ENCODE measurements around the gene SSH2. TPM values are rescaled to one million over a fixed set of nuclear protein-coding genes. Genes with fewer than 3 reads are reported as not detected.

Gene SSH2
- total RNA-seq, 4 donors from 2014 or later = 140 to 241 (median 172) TPM

- intact Hi-C loops (cut with DNase I; ENCODE audit: low total_unique reads) = loop anchor here (10.0 kb wide), 1 partner anchor 437 kb away; no protein-coding TSS in a partner anchor
- peaks cover 77 to 80% of the 10 kb centered on the region in 2 donors for H3K4me1 ChIP-seq
- H3K4me3 ChIP-seq = peak overlapping the region; percentile 67 to 83 (median 79)
- in situ Hi-C loops (cut with MboI; ENCODE audit: low sequenced_read_pairs in 4 of 4) = loop anchor here in 1 of 4 donors (25.0 kb wide), 1 partner anchor 350 kb away; the partner anchor contains the start of genes EFCAB5 and SSH2
- peaks cover 0 to 5% of the 10 kb centered on the region in 2 donors for H3K36me3 ChIP-seq
- no peaks in the 10 kb centered on the region for H3K27me3 ChIP-seq
- no peak for TF ChIP-seq POLR2A (IDR thresholded peaks at IDR 0.05)
- no peak for TF ChIP-seq CTCF (IDR thresholded peaks at IDR 0.05 in 4 of 5, conservative IDR thresholded peaks at IDR 0.05 in 1 of 5)
- ATAC-seq (no peak), DNase-seq (no peak)
- H3K9me3 ChIP-seq = no peaks in the 10 kb centered on the region
- peak overlapping the region; percentile 72 to 90 (median 86) for H3K27ac ChIP-seq
Observed at GRCh38 chr17:29587591-29587990, 342.4 kb downstream of the SSH2 start.

- DNase-seq (no peak), ATAC-seq (no peak)
- H3K27ac ChIP-seq = peak overlapping the region; percentile 72 to 90 (median 86)
- peaks cover 0 to 11% of the 10 kb centered on the region in 2 donors for H3K36me3 ChIP-seq
- H3K27me3 ChIP-seq = no peaks in the 10 kb centered on the region
- peaks cover 73 to 78% of the 10 kb centered on the region in 2 donors for H3K4me1 ChIP-seq
- intact Hi-C loops (cut with DNase I; ENCODE audit: low total_unique reads) = loop anchor here (10.0 kb wide), 1 partner anchor 438 kb away; no protein-coding TSS in a partner anchor
- in situ Hi-C loops (cut with MboI; ENCODE audit: low sequenced_read_pairs in 4 of 4) = loop anchor here in 1 of 4 donors (25.0 kb wide), 1 partner anchor 350 kb away; the partner anchor contains the start of genes EFCAB5 and SSH2
- H3K4me3 ChIP-seq = peak overlapping the region in 3 of 4 donors; percentile 4 to 82 (median 5)
- no peaks in the 10 kb centered on the region for H3K9me3 ChIP-seq
- TF ChIP-seq CTCF (IDR thresholded peaks at IDR 0.05 in 4 of 5, conservative IDR thresholded peaks at IDR 0.05 in 1 of 5) = no peak
- no peak for TF ChIP-seq POLR2A (IDR thresholded peaks at IDR 0.05)
Observed at GRCh38 chr17:29586676-29587469, 343.2 kb downstream of the SSH2 start.

- Histone ChIP-seq H3K4me1 (peaks cover 57 to 62% of the 10 kb centered on the region in 2 donors), H3K27ac (peak overlapping the region; percentile 72 to 90 (median 86)), H3K27me3 (no peaks in the 10 kb centered on the region), H3K9me3 (no peaks in the 10 kb centered on the region), H3K36me3 (peaks cover 0 to 20% of the 10 kb centered on the region in 2 donors), H3K4me3 (peak overlapping the region; percentile 37 to 82 (median 41))
- intact Hi-C loops (cut with DNase I; ENCODE audit: low total_unique reads) = loop anchor here (10.0 kb wide), 1 partner anchor 440 kb away; no protein-coding TSS in a partner anchor
- in situ Hi-C loops (cut with MboI; ENCODE audit: low sequenced_read_pairs in 4 of 4) = loop anchor here in 1 of 4 donors (25.0 kb wide), 1 partner anchor 352 kb away; the partner anchor contains the start of genes EFCAB5 and SSH2
- DNase-seq = no peak
- ATAC-seq = no peak
- TF ChIP-seq CTCF (IDR thresholded peaks at IDR 0.05 in 4 of 5, conservative IDR thresholded peaks at IDR 0.05 in 1 of 5) (peak in 1 of 5 experiments; percentile 9), POLR2A (IDR thresholded peaks at IDR 0.05) (peak; percentile 39 to 61)
Observed at GRCh38 chr17:29585080-29585751, 344.8 kb downstream of the SSH2 start.

- peaks cover 52 to 57% of the 10 kb centered on the region in 2 donors for H3K4me1 ChIP-seq
- DNase-seq = no peak
- in situ Hi-C loops (cut with MboI; ENCODE audit: low sequenced_read_pairs in 4 of 4) (loop anchor here in 1 of 4 donors (25.0 kb wide), 1 partner anchor 353 kb away; the partner anchor contains the start of genes EFCAB5 and SSH2), intact Hi-C loops (cut with DNase I; ENCODE audit: low total_unique reads) (loop anchor here (10.0 kb wide), 1 partner anchor 440 kb away; no protein-coding TSS in a partner anchor)
- H3K36me3 ChIP-seq = peaks cover 0 to 27% of the 10 kb centered on the region in 2 donors
- TF ChIP-seq POLR2A (IDR thresholded peaks at IDR 0.05) = no peak
- TF ChIP-seq CTCF (IDR thresholded peaks at IDR 0.05 in 4 of 5, conservative IDR thresholded peaks at IDR 0.05 in 1 of 5) = no peak
- peak overlapping the region in 3 of 4 donors; percentile 39 to 82 (median 43) for H3K4me3 ChIP-seq
- ATAC-seq = peak in 1 of 2 donors; percentile 5
- H3K9me3 ChIP-seq = no peaks in the 10 kb centered on the region
- H3K27me3 ChIP-seq = no peaks in the 10 kb centered on the region
- H3K27ac ChIP-seq = peak overlapping the region; percentile 72 to 90 (median 86)
Observed at GRCh38 chr17:29584452-29585079, 345.5 kb downstream of the SSH2 start.
